Erythroblast (primary cell): ENCODE measurements around the gene HSD11B2.

ENCODE experiments used
- GATA1 ChIP-seq: IDR thresholded peaks from 2 replicates; pipeline ENCODE4 v1.6.1; 2011; ENCODE audit warnings: low read depth, mild to moderate bottlenecking, control low read depth, low read length, moderate library complexity
- POLR2A ChIP-seq: IDR thresholded peaks from 2 replicates; pipeline ENCODE4 v1.6.1; 2011; ENCODE audit warnings: mild to moderate bottlenecking, low read length

GRCh38 chr16:67482233-67482924 lies 51.5 kb downstream of the HSD11B2 start:
- TF ChIP-seq POLR2A, result no peak
- no peak for TF ChIP-seq GATA1
